Type B pancreatic cell (in vitro differentiated cells): Measurements from ENCODE around the gene ADARB1. TPM values are rescaled to one million over a fixed set of nuclear protein-coding genes. Genes with fewer than 3 reads are reported as not detected.

Experiments used
- DNase-seq: peaks from one replicate; pipeline ENCODE4 v3.0.0; 2021; ENCODE audit warnings: mixed read lengths; ENCODE audit not compliant: unreplicated experiment; ENCODE audit errors: extremely low spot score
- H3K27ac Mint-ChIP-seq: 2 replicates; pipeline ENCODE4 v1.8.0; 2021; ENCODE audit warnings: mild to moderate bottlenecking, mixed read lengths
- H3K27me3 Mint-ChIP-seq: 2 replicates; pipeline ENCODE4 v1.8.0; 2021; ENCODE audit warnings: mixed read lengths
- H3K36me3 Mint-ChIP-seq: 2 replicates; pipeline ENCODE4 v1.8.0; 2021; ENCODE audit warnings: mixed read lengths
- H3K4me1 Mint-ChIP-seq: one replicate; pipeline ENCODE4 v1.8.0; 2021; ENCODE audit warnings: mixed read lengths; ENCODE audit not compliant: unreplicated experiment
- H3K4me3 Mint-ChIP-seq: 2 replicates; pipeline ENCODE4 v1.8.0; 2021; ENCODE audit warnings: mild to moderate bottlenecking, mixed read lengths
- H3K9me3 Mint-ChIP-seq: 2 replicates; pipeline ENCODE4 v1.8.0; 2021; ENCODE audit warnings: mixed read lengths
- CTCF ChIP-seq: fragments of 200-600 bp; sonication (generic); conservative IDR thresholded peaks from 2 replicates; pipeline ENCODE4 v1.5.0; 2021; ENCODE audit warnings: antibody characterized with exemption, mild to moderate bottlenecking
- total RNA-seq: library from RNA; stranded (reverse); gene quantifications from 2 replicates; pipeline ENCODE4 v1.2.1, GENCODE V29; 2021; ENCODE audit warnings: low replicate concordance

The ADARB1 gene
- total RNA-seq, 1 donor from 2014 or later = 20.7 TPM

GRCh38 chr21:45073301-45074047 is 906 bp upstream of the ADARB1 start:
- Mint-ChIP-seq H3K9me3 (no peaks in the 10 kb centered on the region), H3K36me3 (peaks cover 3% of the 10 kb centered on the region), H3K4me3 (peak overlapping the region; percentile 97), H3K27ac (peak overlapping the region; percentile 97), H3K4me1 (peaks cover 23% of the 10 kb centered on the region), H3K27me3 (peaks cover 18% of the 10 kb centered on the region)
- no peak for DNase-seq
- no peak for TF ChIP-seq CTCF

- peaks cover 3% of the 10 kb centered on the region for H3K36me3 Mint-ChIP-seq
- DNase-seq = no peak
- H3K27me3 Mint-ChIP-seq = peaks cover 18% of the 10 kb centered on the region
- H3K9me3 Mint-ChIP-seq = no peaks in the 10 kb centered on the region
- TF ChIP-seq CTCF = no peak
- peak overlapping the region; percentile 91 for H3K4me3 Mint-ChIP-seq
- H3K4me1 Mint-ChIP-seq = peaks cover 27% of the 10 kb centered on the region
- peak overlapping the region; percentile 91 for H3K27ac Mint-ChIP-seq
Observed at GRCh38 chr21:45074818-45075595, 627 bp downstream of the ADARB1 start.

- DNase-seq = no peak
- no peak for TF ChIP-seq CTCF
- peak overlapping the region; percentile 91 for H3K27ac Mint-ChIP-seq
- peaks cover 29% of the 10 kb centered on the region for H3K4me1 Mint-ChIP-seq
- H3K27me3 Mint-ChIP-seq = peaks cover 18% of the 10 kb centered on the region
- no peaks in the 10 kb centered on the region for H3K9me3 Mint-ChIP-seq
- peaks cover 3% of the 10 kb centered on the region for H3K36me3 Mint-ChIP-seq
- peak overlapping the region; percentile 91 for H3K4me3 Mint-ChIP-seq
Observed at GRCh38 chr21:45075596-45076244, 1.3 kb downstream of the ADARB1 start.

DNA sequence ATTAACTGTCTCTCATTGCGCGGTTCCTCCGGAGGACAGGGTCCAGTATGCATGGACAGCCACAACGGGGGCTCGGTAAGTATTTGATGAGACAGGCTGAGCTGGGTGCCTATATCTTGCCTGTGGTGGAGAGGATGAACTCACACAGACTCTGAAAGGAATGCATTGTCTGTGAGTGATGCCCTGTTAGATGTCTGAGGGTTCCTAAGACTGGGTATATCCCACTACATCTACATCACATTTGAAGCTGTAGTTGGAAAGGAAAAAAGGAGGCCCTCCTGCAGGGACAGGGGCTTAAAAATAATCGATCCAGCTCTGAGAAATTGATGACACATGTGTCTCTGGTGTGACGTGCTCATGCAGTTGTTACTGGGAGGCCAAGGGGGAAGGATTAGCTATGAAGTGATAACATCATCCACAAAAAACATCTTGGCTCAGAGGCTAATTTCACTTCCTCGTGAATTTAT is 1.9 kb downstream of the ADARB1 start:
- no peak for TF ChIP-seq CTCF
- Mint-ChIP-seq H3K27me3 (peaks cover 18% of the 10 kb centered on the region), H3K4me3 (peak overlapping the region; percentile 91), H3K4me1 (peaks cover 29% of the 10 kb centered on the region), H3K27ac (peak overlapping the region; percentile 91), H3K9me3 (no peaks in the 10 kb centered on the region), H3K36me3 (peaks cover 3% of the 10 kb centered on the region)
- DNase-seq = no peak

GRCh38 chr21:45078371-45078770 is 4.0 kb downstream of the ADARB1 start:
- Mint-ChIP-seq H3K27ac (no peak overlapping the region), H3K9me3 (no peaks in the 10 kb centered on the region), H3K4me3 (no peak overlapping the region), H3K27me3 (peaks cover 17% of the 10 kb centered on the region), H3K4me1 (peaks cover 22% of the 10 kb centered on the region), H3K36me3 (peaks cover 3% of the 10 kb centered on the region)
- TF ChIP-seq CTCF = no peak
- DNase-seq = no peak
